ENCODE results near the gene LRRC4B. TPM values are rescaled to one million over a fixed set of nuclear protein-coding genes. Genes with fewer than 3 reads are reported as not detected.

LRRC4B gene
- total RNA-seq, 1 experiment from 2014 or later, result 3.8 TPM

- Histone ChIP-seq H3K79me1 (ENCODE audit: insufficient read depth, low read depth, low read length, poor library complexity, severe bottlenecking) (no peaks in the 10 kb centered on the region), H2AK5ac (ENCODE audit: insufficient read length, low read length) (no peak overlapping the region), H3K4me1 (ENCODE audit: insufficient read depth, low read length) (no peaks in the 10 kb centered on the region), H2BK5ac (ENCODE audit: insufficient read length, low read length) (no peak overlapping the region), H3K14ac (ENCODE audit: insufficient read depth, low read length) (no peak overlapping the region), H3K9ac (ENCODE audit: extremely low read depth, insufficient read length, low read length) (no peak overlapping the region), H2BK15ac (ENCODE audit: low read depth, low read length) (no peak overlapping the region), H2BK120ac (ENCODE audit: low read depth, low read length, poor library complexity, severe bottlenecking) (no peak overlapping the region), H3K18ac (ENCODE audit: insufficient read length, low read depth, low read length) (no peak overlapping the region), H3K23me2 (ENCODE audit: insufficient read length, low read depth, low read length, poor library complexity, severe bottlenecking) (no peaks in the 10 kb centered on the region), H2AFZ (ENCODE audit: low read length) (no peak overlapping the region), H4K8ac (replicated peaks; ENCODE audit: insufficient read length, low read depth, low read length) (no peak overlapping the region), H4K91ac (ENCODE audit: insufficient read length, low read depth, low read length) (no peak overlapping the region), H3K4ac (ENCODE audit: low read depth, low read length) (no peak overlapping the region), H3K4me2 (ENCODE audit: insufficient read depth, insufficient read length, low read length) (no peak overlapping the region), H3K27me3 (ENCODE audit: insufficient read depth, low read length) (peaks cover under 1% of the 10 kb centered on the region; the same call in 1 of the 2 replicates), H3K79me2 (ENCODE audit: insufficient read depth, low read length) (no peaks in the 10 kb centered on the region), H3K23ac (ENCODE audit: insufficient read length, low read depth, low read length) (no peak overlapping the region), H2BK20ac (ENCODE audit: low read depth, low read length, poor library complexity, severe bottlenecking) (no peak overlapping the region), H3K27ac (ENCODE audit: insufficient read length, low read depth, low read length) (no peak overlapping the region), H4K5ac (ENCODE audit: insufficient read length, low read depth, low read length) (no peak overlapping the region), H2BK12ac (ENCODE audit: insufficient read length, low read depth, low read length) (no peak overlapping the region), H3T11ph (ENCODE audit: low read length) (no peak overlapping the region), H3K9me3 (ENCODE audit: control insufficient read depth, low read depth, low read length) (no peaks in the 10 kb centered on the region), H4K20me1 (ENCODE audit: control insufficient read depth, insufficient read depth, insufficient read length) (no peaks in the 10 kb centered on the region), H3K56ac (ENCODE audit: insufficient read length, low read depth, low read length) (no peak overlapping the region)
- Mint-ChIP-seq H3K27ac (peak overlapping the region in 1 of 3 experiments; percentile 21; a peak in 1 of 7 replicates), H3K36me3 (ENCODE audit: insufficient read depth in 1 of 3, low read depth in 3 of 3) (peaks cover 0 to under 1% (median 0%) of the 10 kb centered on the region in 3 experiments; a peak in 1 of 7 replicates), H3K27me3 (ENCODE audit: low read depth) (peaks cover 51% of the 10 kb centered on the region), H3K9me3 (no peaks in the 10 kb centered on the region; a peak in 1 of 5 replicates), H3K4me3 (peak overlapping the region in 1 of 2 experiments; percentile 65; a peak in 1 of 5 replicates), H3K4me1 (peaks cover 7 to 27% of the 10 kb centered on the region in 2 experiments)
- DNase-seq, result no peak
- TF ChIP-seq, protein P1, sequence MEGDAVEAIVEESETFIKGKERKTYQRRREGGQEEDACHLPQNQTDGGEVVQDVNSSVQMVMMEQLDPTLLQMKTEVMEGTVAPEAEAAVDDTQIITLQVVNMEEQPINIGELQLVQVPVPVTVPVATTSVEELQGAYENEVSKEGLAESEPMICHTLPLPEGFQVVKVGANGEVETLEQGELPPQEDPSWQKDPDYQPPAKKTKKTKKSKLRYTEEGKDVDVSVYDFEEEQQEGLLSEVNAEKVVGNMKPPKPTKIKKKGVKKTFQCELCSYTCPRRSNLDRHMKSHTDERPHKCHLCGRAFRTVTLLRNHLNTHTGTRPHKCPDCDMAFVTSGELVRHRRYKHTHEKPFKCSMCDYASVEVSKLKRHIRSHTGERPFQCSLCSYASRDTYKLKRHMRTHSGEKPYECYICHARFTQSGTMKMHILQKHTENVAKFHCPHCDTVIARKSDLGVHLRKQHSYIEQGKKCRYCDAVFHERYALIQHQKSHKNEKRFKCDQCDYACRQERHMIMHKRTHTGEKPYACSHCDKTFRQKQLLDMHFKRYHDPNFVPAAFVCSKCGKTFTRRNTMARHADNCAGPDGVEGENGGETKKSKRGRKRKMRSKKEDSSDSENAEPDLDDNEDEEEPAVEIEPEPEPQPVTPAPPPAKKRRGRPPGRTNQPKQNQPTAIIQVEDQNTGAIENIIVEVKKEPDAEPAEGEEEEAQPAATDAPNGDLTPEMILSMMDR (conservative IDR thresholded peaks at IDR 0.05), result no peak
- WGBS (ENCODE audit: extremely low coverage, insufficient read length, low lambda C conversion rate), result no CpG with 5 or more reads among the region's 12 CpGs
Observed at GRCh38 chr19:50512999-50513745, 55.1 kb downstream of the LRRC4B start.
